Sigmoid colon (tissue), 3 donors: ENCODE data around the gene ANXA7.

Experiments used
- CTCF ChIP-seq, 4 experiments: fragments of 450-650 bp in 3 of 4; fragments of 200-600 bp in 1 of 4; IDR thresholded peaks; one replicate each; pipeline ENCODE4 v1.5.1; 2016 to 2019; ENCODE audit warnings: antibody characterized with exemption in 4 of 4, mild to moderate bottlenecking in 3 of 4, moderate library complexity in 2 of 4
- POLR2A ChIP-seq, 2 donors: fragments of 450-650 bp; IDR thresholded peaks; one replicate each; pipeline ENCODE4 v1.6.1; 2016; ENCODE audit warnings: antibody characterized with exemption in 2 of 2, mild to moderate bottlenecking in 2 of 2, moderate library complexity in 2 of 2

- no peak for TF ChIP-seq POLR2A (IDR thresholded peaks at IDR 0.05)
- no peak for TF ChIP-seq CTCF (IDR thresholded peaks at IDR 0.05)
Observed at GRCh38 chr10:73444457-73444856, 30.6 kb upstream of the ANXA7 start.
